Transverse colon (tissue), 4 donors: ENCODE data around the gene CCDC73.
"Not testable (repeated sequence)": the region's sequence is repeated elsewhere in the genome, so short reads cannot be mapped to it uniquely, and the experiment has no call there.

Experiments used
- EP300 ChIP-seq: sonication (generic); formaldehyde crosslinking; IDR thresholded peaks from one replicate; pipeline ENCODE4 v1.6.1; 2017; ENCODE audit warnings: antibody characterized with exemption, low read depth
- POLR2AphosphoS5 ChIP-seq, 3 donors: sonication (generic); formaldehyde crosslinking; IDR thresholded peaks; one replicate each; pipeline ENCODE4 v1.6.1; 2016; ENCODE audit warnings: antibody characterized with exemption in 3 of 3
- TF ChIP-seq, protein P1 (sequence below), 5 experiments: fragments of 200-600 bp in 3 of 5; fragments of 450-650 bp in 2 of 5; sonication (generic) in 3 of 5; IDR thresholded peaks; 1 replicate in 2 of 5; 2 replicates in 3 of 5; pipeline ENCODE4 v1.5.1; 2016 to 2017; ENCODE audit warnings: antibody characterized with exemption in 5 of 5, inconsistent platforms in 3 of 5, mild to moderate bottlenecking in 2 of 5, moderate library complexity in 1 of 5

DNA sequence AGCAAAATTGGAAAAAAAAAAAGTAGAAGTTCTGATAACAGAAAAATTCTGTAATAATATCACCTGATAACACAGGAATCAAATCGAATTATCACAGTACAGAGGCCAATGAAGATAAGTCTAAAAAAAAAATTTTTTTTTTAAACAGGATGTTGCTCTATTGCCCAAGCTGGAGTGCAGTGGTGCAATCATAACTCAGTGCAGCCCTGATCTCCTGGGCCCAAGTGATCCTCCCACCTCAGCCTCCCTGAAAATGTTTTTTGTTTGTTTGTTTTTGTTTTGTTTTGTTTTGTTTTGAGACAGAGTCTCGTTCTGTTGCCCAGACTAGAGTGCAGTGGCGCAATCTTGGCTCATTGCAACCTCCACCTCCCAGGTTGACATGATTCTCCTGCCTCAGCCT lies 29.2 kb upstream of the CCDC73 start:
- TF ChIP-seq, protein P1, sequence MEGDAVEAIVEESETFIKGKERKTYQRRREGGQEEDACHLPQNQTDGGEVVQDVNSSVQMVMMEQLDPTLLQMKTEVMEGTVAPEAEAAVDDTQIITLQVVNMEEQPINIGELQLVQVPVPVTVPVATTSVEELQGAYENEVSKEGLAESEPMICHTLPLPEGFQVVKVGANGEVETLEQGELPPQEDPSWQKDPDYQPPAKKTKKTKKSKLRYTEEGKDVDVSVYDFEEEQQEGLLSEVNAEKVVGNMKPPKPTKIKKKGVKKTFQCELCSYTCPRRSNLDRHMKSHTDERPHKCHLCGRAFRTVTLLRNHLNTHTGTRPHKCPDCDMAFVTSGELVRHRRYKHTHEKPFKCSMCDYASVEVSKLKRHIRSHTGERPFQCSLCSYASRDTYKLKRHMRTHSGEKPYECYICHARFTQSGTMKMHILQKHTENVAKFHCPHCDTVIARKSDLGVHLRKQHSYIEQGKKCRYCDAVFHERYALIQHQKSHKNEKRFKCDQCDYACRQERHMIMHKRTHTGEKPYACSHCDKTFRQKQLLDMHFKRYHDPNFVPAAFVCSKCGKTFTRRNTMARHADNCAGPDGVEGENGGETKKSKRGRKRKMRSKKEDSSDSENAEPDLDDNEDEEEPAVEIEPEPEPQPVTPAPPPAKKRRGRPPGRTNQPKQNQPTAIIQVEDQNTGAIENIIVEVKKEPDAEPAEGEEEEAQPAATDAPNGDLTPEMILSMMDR (IDR thresholded peaks at IDR 0.05), result not testable (repeated sequence)
- not testable (repeated sequence) for TF ChIP-seq POLR2AphosphoS5 (IDR thresholded peaks at IDR 0.05); EP300
